BLaER1 (cell line): Measurements from ENCODE around the gene TEX54.
A peak's percentile ranks its signal among the peaks of the same experiment; 100 is the strongest.
"Not testable (repeated sequence)": the region's sequence is repeated elsewhere in the genome, so short reads cannot be mapped to it uniquely, and the experiment has no call there.

ENCODE experiments used
- H3K27ac ChIP-seq: shearing (Covaris generic); formaldehyde crosslinking; 2 replicates; pipeline ENCODE4 v1.8.1; 2022
- H3K27me3 ChIP-seq: shearing (Covaris generic); formaldehyde crosslinking; 2 replicates; pipeline ENCODE4 v1.8.1; 2022
- H3K36me3 ChIP-seq: shearing (Covaris generic); formaldehyde crosslinking; 2 replicates; pipeline ENCODE4 v1.8.1; 2022
- H3K4me1 ChIP-seq: shearing (Covaris generic); formaldehyde crosslinking; 2 replicates; pipeline ENCODE4 v1.8.1; 2022
- H3K4me2 ChIP-seq: shearing (Covaris generic); formaldehyde crosslinking; 2 replicates; pipeline ENCODE4 v1.8.1; 2022
- H3K4me3 ChIP-seq: shearing (Covaris generic); formaldehyde crosslinking; 2 replicates; pipeline ENCODE4 v1.8.1; 2022
- H3K9ac ChIP-seq: shearing (Covaris generic); formaldehyde crosslinking; 2 replicates; pipeline ENCODE4 v1.8.1; 2022
- H3K9me3 ChIP-seq: shearing (Covaris generic); formaldehyde crosslinking; 2 replicates; pipeline ENCODE4 v1.8.1; 2022
- H4K20me1 ChIP-seq: shearing (Covaris generic); formaldehyde crosslinking; 2 replicates; pipeline ENCODE4 v1.8.1; 2022
- Cebpa-rat ChIP-seq: shearing (Covaris generic); IDR thresholded peaks from 2 replicates; pipeline ENCODE4 v1.8.1; 2022

The TEX54 gene

DNA sequence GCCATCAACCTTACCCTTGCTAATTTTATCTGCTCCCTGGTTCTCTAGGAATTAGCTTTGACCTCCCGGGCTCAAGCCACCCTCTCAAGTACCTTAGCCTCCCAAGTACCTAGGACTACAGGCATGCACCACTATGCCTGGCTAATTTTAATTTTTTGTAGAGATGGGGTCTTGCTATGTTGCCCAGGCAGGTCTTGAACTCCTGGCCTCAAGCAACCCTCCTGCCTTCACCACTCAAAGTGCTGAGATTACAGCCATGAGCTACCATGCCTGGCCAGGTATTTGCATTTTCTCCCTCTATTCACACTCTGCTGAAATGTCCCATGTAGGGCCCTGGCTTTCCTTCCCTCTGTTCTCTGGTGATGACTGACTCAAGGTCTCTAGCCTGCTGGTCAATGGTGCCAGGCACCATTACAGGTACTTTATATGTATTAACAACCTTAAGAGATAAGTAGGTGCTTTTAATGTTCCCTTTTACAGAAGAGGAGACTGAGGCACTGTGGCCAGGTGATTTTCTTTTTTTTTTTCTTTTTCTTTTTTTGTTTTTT, 15.2 kb upstream of the TEX54 start:
- Histone ChIP-seq H3K4me2 (no peak overlapping the region), H3K9me3 (no peaks in the 10 kb centered on the region), H3K36me3 (peaks cover 19% of the 10 kb centered on the region), H3K4me3 (no peak overlapping the region), H3K4me1 (peaks cover 27% of the 10 kb centered on the region), H3K27ac (no peak overlapping the region), H4K20me1 (peaks cover 26% of the 10 kb centered on the region), H3K27me3 (no peaks in the 10 kb centered on the region), H3K9ac (no peak overlapping the region)
- no peak for TF ChIP-seq Cebpa-rat

DNA sequence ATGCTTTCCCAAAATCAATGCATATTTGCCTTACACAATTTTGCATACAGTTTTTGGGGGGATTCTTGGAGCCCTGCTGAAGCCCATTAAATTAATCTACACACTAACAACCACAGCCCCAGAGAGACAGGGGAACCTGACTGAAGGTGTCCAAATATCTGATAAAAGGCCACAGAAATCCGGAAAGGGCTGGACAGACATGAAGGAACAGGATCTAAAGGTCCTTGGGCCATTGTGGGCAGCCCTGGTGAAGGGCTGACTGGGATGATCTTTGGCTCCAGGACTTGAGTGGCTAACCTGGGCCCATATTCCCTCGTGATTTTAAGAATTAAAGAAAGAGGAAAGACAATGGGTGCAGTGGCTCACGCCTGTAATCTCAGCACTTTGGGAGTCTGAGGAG, 13.5 kb upstream of the TEX54 start:
- TF ChIP-seq Cebpa-rat, result no peak

GRCh38 chr11:62844154-62844553, 11.5 kb upstream of the TEX54 start:
- Histone ChIP-seq H3K27ac (no peak overlapping the region), H3K4me1 (peaks cover 16% of the 10 kb centered on the region), H3K27me3 (no peaks in the 10 kb centered on the region), H3K36me3 (no peaks in the 10 kb centered on the region), H3K4me3 (no peak overlapping the region), H3K9me3 (no peaks in the 10 kb centered on the region), H3K4me2 (no peak overlapping the region), H3K9ac (no peak overlapping the region), H4K20me1 (no peaks in the 10 kb centered on the region)
- TF ChIP-seq Cebpa-rat, result no peak

More for the DNA sequence above, 13.5 kb upstream of the TEX54 start:
- Histone ChIP-seq H3K4me3 (no peak overlapping the region), H3K9ac (no peak overlapping the region), H3K36me3 (peaks cover 3% of the 10 kb centered on the region), H3K27ac (no peak overlapping the region), H4K20me1 (peaks cover 9% of the 10 kb centered on the region), H3K27me3 (no peaks in the 10 kb centered on the region), H3K4me2 (no peak overlapping the region), H3K9me3 (no peaks in the 10 kb centered on the region), H3K4me1 (peaks cover 16% of the 10 kb centered on the region)

DNA sequence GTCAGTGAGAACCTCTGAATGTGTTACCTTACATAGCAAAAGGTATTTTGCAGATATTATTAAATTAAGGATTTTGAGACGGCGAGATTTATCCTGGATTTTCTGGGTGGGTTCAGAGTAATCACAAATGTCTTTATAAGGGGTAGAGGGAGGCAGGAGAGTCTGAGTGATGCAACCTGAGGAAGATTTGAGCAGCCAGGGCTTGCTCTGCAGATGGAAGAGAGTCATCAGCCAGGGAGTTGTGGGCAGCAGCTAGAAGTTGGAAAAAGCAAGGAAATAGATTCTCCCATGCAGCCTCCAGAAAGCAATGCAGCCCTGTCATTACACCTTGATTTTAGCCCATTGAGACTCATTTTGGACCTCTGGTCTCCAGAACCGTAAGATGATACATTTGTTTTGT, 10.8 kb upstream of the TEX54 start:
- peak overlapping the region; percentile 84 for H3K4me2 ChIP-seq
- peaks cover 20% of the 10 kb centered on the region for H3K4me1 ChIP-seq
- H3K9ac ChIP-seq, result peak overlapping the region; percentile 89; the same call in 1 of the 2 replicates
- no peak for TF ChIP-seq Cebpa-rat
- H3K4me3 ChIP-seq, result no peak overlapping the region
- H4K20me1 ChIP-seq, result no peaks in the 10 kb centered on the region
- H3K36me3 ChIP-seq, result no peaks in the 10 kb centered on the region
- H3K27me3 ChIP-seq, result no peaks in the 10 kb centered on the region
- peak overlapping the region; percentile 95; the same call in 1 of the 2 replicates for H3K27ac ChIP-seq
- H3K9me3 ChIP-seq, result no peaks in the 10 kb centered on the region

DNA sequence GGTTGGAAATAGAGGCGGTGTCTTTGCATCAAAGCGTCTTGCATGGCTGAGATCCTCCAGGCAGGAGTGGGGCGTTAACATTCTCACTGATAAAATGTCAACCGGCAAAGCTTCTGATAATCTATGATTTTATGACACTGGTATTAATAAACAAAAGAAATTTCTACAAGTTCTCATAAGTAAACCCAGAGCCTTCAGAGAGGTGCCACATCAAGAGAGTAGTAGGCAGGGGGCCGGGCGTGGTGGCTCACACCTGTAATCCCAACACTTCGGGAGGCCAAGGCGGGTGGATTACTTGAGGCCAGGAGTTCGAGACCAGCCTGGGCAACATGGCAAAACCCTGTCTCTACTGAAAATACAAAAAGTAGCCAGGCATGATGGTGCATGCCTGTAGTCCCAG, 10.2 kb upstream of the TEX54 start:
- Histone ChIP-seq H3K4me3 (peak overlapping the region; percentile 92), H3K4me2 (peak overlapping the region; percentile 84), H3K4me1 (peaks cover 26% of the 10 kb centered on the region), H3K9ac (peak overlapping the region; percentile 89), H3K27ac (peak overlapping the region; percentile 95)
- not testable (repeated sequence) for H3K9me3 ChIP-seq, H4K20me1 ChIP-seq, H3K27me3 ChIP-seq, H3K36me3 ChIP-seq

- peak overlapping the region; percentile 95 for H3K27ac ChIP-seq
- H3K4me2 ChIP-seq, result peak overlapping the region; percentile 84
- no peaks in the 10 kb centered on the region for H3K9me3 ChIP-seq
- peak overlapping the region; percentile 89 for H3K9ac ChIP-seq
- H3K27me3 ChIP-seq, result no peaks in the 10 kb centered on the region
- peaks cover 6% of the 10 kb centered on the region; the same call in 1 of the 2 replicates for H4K20me1 ChIP-seq
- no peak for TF ChIP-seq Cebpa-rat
- H3K4me3 ChIP-seq, result peak overlapping the region; percentile 92
- peaks cover 8% of the 10 kb centered on the region for H3K36me3 ChIP-seq
- H3K4me1 ChIP-seq, result peaks cover 32% of the 10 kb centered on the region
Measured at GRCh38 chr11:62842171-62842741, 9.6 kb upstream of the TEX54 start.

GRCh38 chr11:62841361-62842170, 8.9 kb upstream of the TEX54 start:
- H3K9me3 ChIP-seq, result no peaks in the 10 kb centered on the region
- H3K36me3 ChIP-seq, result peaks cover 15% of the 10 kb centered on the region
- H3K27me3 ChIP-seq, result no peaks in the 10 kb centered on the region
- peak overlapping the region; percentile 95 for H3K27ac ChIP-seq
- no peak for TF ChIP-seq Cebpa-rat
- H4K20me1 ChIP-seq, result peaks cover 7% of the 10 kb centered on the region
- peak overlapping the region; percentile 84 for H3K4me2 ChIP-seq
- peak overlapping the region; percentile 94 for H3K9ac ChIP-seq
- H3K4me3 ChIP-seq, result peak overlapping the region; percentile 92
- H3K4me1 ChIP-seq, result peaks cover 33% of the 10 kb centered on the region

DNA sequence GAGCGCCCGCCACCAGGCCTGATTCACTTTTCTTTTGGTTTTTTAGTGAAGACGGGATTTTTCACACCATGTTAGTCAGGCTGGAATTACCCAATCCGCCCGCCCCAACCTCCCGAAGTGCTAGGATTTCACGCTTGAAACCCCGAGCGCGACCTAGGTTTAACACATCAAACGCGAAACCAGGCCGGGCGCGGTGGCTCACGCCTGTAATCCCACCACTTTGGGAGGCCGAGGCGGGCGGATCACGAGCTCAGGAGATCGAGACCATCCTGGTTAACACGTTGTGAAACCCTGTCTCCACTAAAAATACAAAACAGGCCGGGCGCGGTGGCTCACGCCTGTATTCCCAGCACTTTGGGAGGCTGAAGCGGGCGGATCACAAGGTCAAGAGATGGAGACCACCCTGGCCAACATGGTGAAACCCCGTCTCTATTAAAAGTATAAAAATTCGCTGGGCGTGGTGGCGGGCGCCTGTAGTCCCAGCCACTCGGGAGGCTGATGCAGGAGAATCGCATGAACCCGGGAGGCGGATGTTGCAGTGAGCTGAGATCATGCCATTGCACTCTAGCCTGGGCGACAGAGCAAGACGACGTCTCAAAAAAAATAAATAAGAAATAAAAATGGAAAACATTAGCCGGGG, 8.2 kb upstream of the TEX54 start:
- Histone ChIP-seq H3K4me3 (peak overlapping the region; percentile 92), H3K9ac (peak overlapping the region; percentile 94), H3K4me2 (peak overlapping the region; percentile 81), H3K4me1 (peaks cover 33% of the 10 kb centered on the region), H3K36me3 (peaks cover 22% of the 10 kb centered on the region), H3K27ac (peak overlapping the region; percentile 92), H4K20me1 (peaks cover 14% of the 10 kb centered on the region)
- not testable (repeated sequence) for H3K27me3 ChIP-seq, H3K9me3 ChIP-seq

DNA sequence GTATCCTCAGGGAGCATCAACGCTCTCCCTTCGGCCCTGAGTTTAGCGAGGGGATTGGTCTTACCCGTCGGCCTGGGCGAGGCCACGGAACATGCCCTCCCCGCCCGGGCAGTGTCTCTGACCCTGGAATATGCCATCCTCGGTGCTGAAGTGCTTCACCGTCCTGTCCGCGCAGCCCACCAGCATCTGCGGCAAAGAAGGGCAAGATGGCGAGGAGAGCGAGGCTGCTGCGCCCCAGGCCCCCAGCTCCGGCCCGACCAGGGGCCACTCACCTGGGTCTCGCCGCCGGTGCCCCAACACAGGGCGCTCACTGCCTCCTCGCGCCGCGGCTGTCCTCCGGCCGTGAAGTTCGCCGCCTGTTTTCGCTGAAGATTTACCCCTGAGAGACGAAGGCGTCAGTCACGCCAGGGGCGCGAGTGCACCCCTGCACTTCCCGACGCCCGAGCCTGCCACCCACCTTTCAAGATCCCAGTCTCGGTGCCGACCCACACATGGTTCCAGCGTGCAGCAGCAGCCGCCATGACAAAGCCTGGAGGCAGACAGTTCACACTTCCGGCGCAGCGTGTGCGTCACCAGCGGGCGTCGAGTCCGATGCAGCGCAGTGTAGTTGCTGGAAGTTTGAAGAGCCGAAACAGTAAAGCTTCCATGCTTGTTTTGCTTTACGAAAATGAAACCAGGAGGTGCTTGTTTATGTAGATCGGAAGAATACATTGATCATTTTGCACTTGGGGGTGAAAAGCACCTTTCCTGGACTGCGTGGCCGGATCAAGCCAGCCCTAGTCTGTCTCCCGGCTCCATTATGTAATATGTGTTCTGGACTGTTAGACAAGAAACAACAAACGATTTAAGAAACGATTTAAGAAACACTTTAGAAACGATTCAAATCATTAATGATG, 6.7 kb upstream of the TEX54 start, which contains the start of gene WDR74:
TSS of gene WDR74 (minus strand) at position 541 of the 896 bp plus-strand sequence. CDS start at position 521, 20 bp downstream.
- Histone ChIP-seq H3K9ac (peak within 1 kb of the TSS; percentile 94), H4K20me1 (peaks cover 29% of the 10 kb centered on the region), H3K4me1 (peaks cover 33% of the 10 kb centered on the region), H3K27me3 (no peaks in the 10 kb centered on the region), H3K36me3 (peaks cover 38% of the 10 kb centered on the region), H3K27ac (peak within 1 kb of the TSS; percentile 92), H3K4me2 (peak within 1 kb of the TSS; percentile 81), H3K9me3 (no peaks in the 10 kb centered on the region), H3K4me3 (peak within 1 kb of the TSS; percentile 92)
- TF ChIP-seq Cebpa-rat, result no peak
